ENCODE results near the gene GRK7. TPM values are rescaled to one million over a fixed set of nuclear protein-coding genes. Genes with fewer than 3 reads are reported as not detected.

GRK7 gene
- total RNA-seq, 4 donors from 2014 or later, result 0.11 TPM; not detected in 3

GRCh38 chr3:141729240-141729639, 34.0 kb upstream of the GRK7 start:
- Histone ChIP-seq H3K27ac (replicated peaks in 1 of 4) (no peak overlapping the region), H3K36me3 (no peaks in the 10 kb centered on the region), H3K4me3 (no peak overlapping the region), H3K9me3 (no peaks in the 10 kb centered on the region), H3K4me1 (no peaks in the 10 kb centered on the region), H3K27me3 (no peaks in the 10 kb centered on the region)
- TF ChIP-seq POLR2A (IDR thresholded peaks at IDR 0.05; ENCODE audit: low read depth) (no peak), POLR2AphosphoS5 (IDR thresholded peaks at IDR 0.05) (no peak), EP300 (IDR thresholded peaks at IDR 0.05) (no peak)
- TF ChIP-seq, protein P1, sequence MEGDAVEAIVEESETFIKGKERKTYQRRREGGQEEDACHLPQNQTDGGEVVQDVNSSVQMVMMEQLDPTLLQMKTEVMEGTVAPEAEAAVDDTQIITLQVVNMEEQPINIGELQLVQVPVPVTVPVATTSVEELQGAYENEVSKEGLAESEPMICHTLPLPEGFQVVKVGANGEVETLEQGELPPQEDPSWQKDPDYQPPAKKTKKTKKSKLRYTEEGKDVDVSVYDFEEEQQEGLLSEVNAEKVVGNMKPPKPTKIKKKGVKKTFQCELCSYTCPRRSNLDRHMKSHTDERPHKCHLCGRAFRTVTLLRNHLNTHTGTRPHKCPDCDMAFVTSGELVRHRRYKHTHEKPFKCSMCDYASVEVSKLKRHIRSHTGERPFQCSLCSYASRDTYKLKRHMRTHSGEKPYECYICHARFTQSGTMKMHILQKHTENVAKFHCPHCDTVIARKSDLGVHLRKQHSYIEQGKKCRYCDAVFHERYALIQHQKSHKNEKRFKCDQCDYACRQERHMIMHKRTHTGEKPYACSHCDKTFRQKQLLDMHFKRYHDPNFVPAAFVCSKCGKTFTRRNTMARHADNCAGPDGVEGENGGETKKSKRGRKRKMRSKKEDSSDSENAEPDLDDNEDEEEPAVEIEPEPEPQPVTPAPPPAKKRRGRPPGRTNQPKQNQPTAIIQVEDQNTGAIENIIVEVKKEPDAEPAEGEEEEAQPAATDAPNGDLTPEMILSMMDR (IDR thresholded peaks at IDR 0.05), result no peak
- no peak for DNase-seq (ENCODE audit: extremely low spot score)
- intact Hi-C loops (cut with DNase I), result no loop called here
- WGBS, result 79% methylated on average over 4 of the region's 4 CpGs

- TF ChIP-seq POLR2AphosphoS5 (IDR thresholded peaks at IDR 0.05), result no peak
- intact Hi-C loops (cut with DNase I), result loop anchor here (5.0 kb wide), 2 partner anchors 158 to 542 kb away; no protein-coding TSS in a partner anchor
- Histone ChIP-seq H3K27ac (replicated peaks in 1 of 4) (no peak overlapping the region), H3K9me3 (no peaks in the 10 kb centered on the region), H3K4me1 (peaks cover 9 to 12% (median 11%) of the 10 kb centered on the region in 4 donors), H3K4me3 (no peak overlapping the region), H3K36me3 (no peaks in the 10 kb centered on the region), H3K27me3 (no peaks in the 10 kb centered on the region)
- DNase-seq (ENCODE audit: extremely low spot score), result no peak
Observed at GRCh38 chr3:141735176-141735575, 28.0 kb upstream of the GRK7 start.

DNA sequence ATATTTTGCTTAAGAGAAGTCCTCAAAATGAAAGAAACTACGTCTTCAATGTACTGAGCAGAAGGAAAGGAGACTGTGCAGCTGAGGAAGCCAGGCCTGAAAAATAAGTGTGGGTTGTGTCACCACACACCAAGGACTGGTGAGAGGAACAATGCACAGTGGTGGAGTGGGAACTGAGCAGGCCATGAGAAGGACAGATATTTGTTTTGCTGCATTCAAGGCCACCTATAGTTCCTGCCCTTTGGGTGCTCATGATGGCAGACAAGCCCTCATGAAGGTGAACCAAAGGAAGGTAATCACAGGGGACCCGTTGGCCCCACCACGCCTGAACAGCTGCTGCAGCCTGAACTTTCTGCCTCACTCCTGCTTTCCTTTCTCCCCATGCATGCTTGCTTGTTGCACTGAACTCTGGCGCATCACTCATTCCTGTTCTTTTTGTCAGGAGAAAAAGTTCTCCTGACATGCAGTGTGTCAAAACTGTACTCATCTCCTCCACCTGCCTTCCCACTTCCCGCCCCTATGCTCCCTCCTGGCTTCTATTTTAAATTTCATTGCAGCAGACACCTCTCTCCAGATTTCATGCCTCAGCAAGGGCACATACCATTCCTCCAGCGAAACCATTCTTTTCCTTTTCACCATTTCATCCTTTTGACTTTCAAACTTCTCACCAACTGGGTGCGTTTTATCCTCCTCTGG, 27.3 kb upstream of the GRK7 start:
- Histone ChIP-seq H3K4me3 (no peak overlapping the region), H3K4me1 (peaks cover 17 to 19% (median 18%) of the 10 kb centered on the region in 4 donors), H3K36me3 (no peaks in the 10 kb centered on the region), H3K27ac (replicated peaks in 1 of 4) (no peak overlapping the region), H3K9me3 (no peaks in the 10 kb centered on the region), H3K27me3 (no peaks in the 10 kb centered on the region)
- no peak for TF ChIP-seq POLR2A (IDR thresholded peaks at IDR 0.05; ENCODE audit: low read depth)
- TF ChIP-seq EP300 (IDR thresholded peaks at IDR 0.05), result no peak
- TF ChIP-seq POLR2AphosphoS5 (IDR thresholded peaks at IDR 0.05), result no peak
- TF ChIP-seq, protein P1 (IDR thresholded peaks at IDR 0.05), result no peak
- DNase-seq (ENCODE audit: extremely low spot score), result no peak
- 92% methylated on average over 7 of the region's 7 CpGs for WGBS
- intact Hi-C loops (cut with DNase I), result loop anchor here (5.0 kb wide), 2 partner anchors 159 to 541 kb away; no protein-coding TSS in a partner anchor

DNA sequence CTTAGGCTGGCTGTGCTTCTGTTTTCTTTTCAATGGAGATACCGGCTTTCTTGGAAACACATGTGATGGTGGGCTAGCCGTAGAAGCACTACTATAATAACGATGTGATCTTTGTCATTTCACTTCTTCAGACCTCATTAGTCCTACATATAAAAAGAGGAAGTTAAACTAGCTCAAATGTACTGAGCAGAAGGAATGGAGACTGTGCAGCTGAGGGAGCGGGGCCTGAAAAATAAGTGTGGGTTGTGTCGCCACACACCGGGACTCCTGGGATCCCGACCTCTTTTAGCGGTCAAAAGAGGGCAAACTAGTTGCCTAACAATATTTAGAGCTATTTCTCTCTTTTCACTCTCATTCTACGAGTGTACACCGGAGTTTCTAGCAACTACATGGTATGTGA, 26.1 kb upstream of the GRK7 start:
- 74% methylated on average over 10 of the region's 10 CpGs for WGBS
- TF ChIP-seq, protein P1 (IDR thresholded peaks at IDR 0.05), result no peak
- TF ChIP-seq POLR2AphosphoS5 (IDR thresholded peaks at IDR 0.05) (no peak), EP300 (IDR thresholded peaks at IDR 0.05) (no peak), POLR2A (IDR thresholded peaks at IDR 0.05; ENCODE audit: low read depth) (no peak)
- Histone ChIP-seq H3K9me3 (no peaks in the 10 kb centered on the region), H3K27me3 (no peaks in the 10 kb centered on the region), H3K4me1 (peaks cover 26 to 30% (median 29%) of the 10 kb centered on the region in 4 donors), H3K27ac (replicated peaks in 1 of 4) (peak overlapping the region in 3 of 4 donors; percentile 94 to 96 (median 95)), H3K4me3 (no peak overlapping the region), H3K36me3 (no peaks in the 10 kb centered on the region)
- DNase-seq (ENCODE audit: extremely low spot score), result no peak
- intact Hi-C loops (cut with DNase I), result loop anchor here (5.0 kb wide), 2 partner anchors 160 to 540 kb away; no protein-coding TSS in a partner anchor

DNA sequence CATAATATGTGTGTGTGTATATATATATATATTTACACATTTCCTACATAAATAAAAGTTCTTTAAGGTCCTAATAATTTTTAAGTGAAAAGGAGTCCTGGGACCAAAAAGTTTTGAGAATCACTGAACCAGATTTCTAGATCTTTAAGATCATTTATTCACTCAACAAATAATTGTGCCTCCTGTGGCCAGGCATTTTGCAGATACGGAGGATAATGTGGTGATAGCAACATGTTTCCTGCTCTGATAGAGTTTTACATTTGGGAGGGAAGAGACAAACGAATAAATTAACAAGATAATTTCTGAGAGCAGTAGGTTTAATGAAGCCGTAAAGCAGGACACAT, 25.6 kb upstream of the GRK7 start:
- H3K4me1 ChIP-seq, result peaks cover 26 to 34% (median 30%) of the 10 kb centered on the region in 4 donors
- no peak for DNase-seq (ENCODE audit: extremely low spot score)
- peak overlapping the region; percentile 77 to 89 (median 84) for H3K4me3 ChIP-seq
- intact Hi-C loops (cut with DNase I), result loop anchor here (1.0 to 5.0 kb wide), 3 partner anchors 138 to 540 kb away; no protein-coding TSS in a partner anchor
- H3K27ac ChIP-seq (replicated peaks in 1 of 4), result peak overlapping the region; percentile 94 to 96 (median 96)
- 1% methylated on average over 3 of the region's 3 CpGs for WGBS
- H3K9me3 ChIP-seq, result no peaks in the 10 kb centered on the region
- H3K36me3 ChIP-seq, result no peaks in the 10 kb centered on the region
- TF ChIP-seq, protein P1 (IDR thresholded peaks at IDR 0.05), result no peak
- TF ChIP-seq EP300 (IDR thresholded peaks at IDR 0.05), result no peak
- TF ChIP-seq POLR2AphosphoS5 (IDR thresholded peaks at IDR 0.05), result no peak
- no peak for TF ChIP-seq POLR2A (IDR thresholded peaks at IDR 0.05; ENCODE audit: low read depth)
- no peaks in the 10 kb centered on the region for H3K27me3 ChIP-seq
